Stimulated activated CD4-positive, alpha-beta T cell treated with anti-CD3 and anti-CD28 coated beads, Interleukin-1b, Interleukin-23, amount 100 ng/mL, for 1 hour (primary cell): Measurements from ENCODE around the gene CCDC59.

ENCODE experiments used
- DNase-seq, 2 donors: peaks; one replicate each; pipeline ENCODE4 v3.0.0-alpha.2; 2020; ENCODE audit warnings: low read depth in 2 of 2

Gene CCDC59

DNA sequence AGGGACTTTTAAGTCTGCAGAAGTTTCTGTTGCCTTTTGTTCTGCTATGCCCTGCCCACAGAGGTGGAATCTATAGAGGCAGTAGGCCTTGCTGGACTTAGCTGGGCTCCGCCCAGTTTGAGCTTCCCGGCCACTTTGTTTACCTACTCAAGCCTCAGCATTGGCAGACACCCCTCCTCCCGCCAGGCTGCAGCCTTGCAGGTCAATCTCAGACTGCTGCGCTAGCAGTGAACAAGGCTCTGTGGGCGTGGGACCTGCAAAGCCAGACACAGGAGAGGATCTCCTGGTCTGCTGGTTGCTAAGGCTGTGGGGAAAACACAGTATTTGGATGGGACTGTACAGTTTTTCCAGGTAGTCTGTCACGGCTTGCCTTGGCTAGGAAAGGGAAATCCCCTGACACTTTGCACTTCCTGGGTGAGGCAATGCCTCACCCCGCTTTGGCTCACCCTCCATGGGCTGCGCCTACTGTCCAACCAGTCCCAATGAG, 43.7 kb downstream of the CCDC59 start:
- no peak for DNase-seq
